Endothelial cell of umbilical vein (primary cell): ENCODE data around the gene IFITM2. TPM values are rescaled to one million over a fixed set of nuclear protein-coding genes. Genes with fewer than 3 reads are reported as not detected.

ENCODE experiments used
- BruUV-seq: library from RNA; stranded (reverse); fragments of 400-500 nt; replicated peaks from 2 replicates; lab custom pipeline; 2021; lab: Mats Ljungman, UMichigan
- CTCF ChIA-PET: fragments of 300-600, 350-600 bp; sonication (Branson Sonifier 250); formaldehyde crosslinking; loops from one replicate; lab custom pipeline; 2021; ENCODE audit warnings: antibody characterized with exemption, inconsistent platforms; lab: Charles Lee
- POLR2A ChIA-PET: fragments of 300-600, 350-600 bp; sonication (Branson Sonifier 250); formaldehyde crosslinking; loops from one replicate; lab custom pipeline; 2021; ENCODE audit warnings: antibody characterized with exemption, inconsistent platforms; lab: Charles Lee
- DNase-seq: peaks from one replicate; pipeline ENCODE4 v3.0.0-alpha.2; 2011; ENCODE audit warnings: low read depth, low spot score
- FAIRE-seq: peaks from 2 replicates; lab custom pipeline; 2011; peaks lifted over from hg19 to GRCh38; lab: Jason Lieb, UNC
- H2AFZ ChIP-seq: 2 replicates; pipeline ENCODE4 v1.6.0; 2012; ENCODE audit warnings: low read depth, low read length, control low read depth, inconsistent platforms
- H3K27ac ChIP-seq: 2 replicates; pipeline ENCODE4 v1.5.1; 2011; ENCODE audit warnings: low read depth, mild to moderate bottlenecking, control low read depth, low read length, moderate library complexity; ENCODE audit not compliant: insufficient read depth
- H3K27me3 ChIP-seq, 2 experiments: 2 replicates each; pipeline versions ENCODE4 v1.6.0 to v1.6.1; 2011; ENCODE audit warnings: low read length in 2 of 2, mixed read lengths in 1 of 2; ENCODE audit not compliant: control insufficient read depth in 2 of 2, insufficient read depth in 2 of 2
- H3K36me3 ChIP-seq, 2 experiments: 2 replicates in 1 of 2; 3 replicates in 1 of 2; pipeline ENCODE4 v1.5.1; 2011; ENCODE audit warnings: low read length in 2 of 2, mild to moderate bottlenecking in 1 of 2, moderate library complexity in 1 of 2; ENCODE audit not compliant: control insufficient read depth in 2 of 2, insufficient read depth in 2 of 2; ENCODE audit errors: extremely low read depth in 1 of 2
- H3K4me1 ChIP-seq: 3 replicates; pipeline ENCODE4 v1.5.1; 2011; ENCODE audit warnings: mild to moderate bottlenecking, low read length; ENCODE audit not compliant: control insufficient read depth, insufficient read depth; ENCODE audit errors: extremely low read depth
- H3K4me2 ChIP-seq: 2 replicates; pipeline ENCODE4 v1.6.1; 2011; ENCODE audit warnings: low read length, control low read depth, mixed read lengths; ENCODE audit not compliant: insufficient read depth
- H3K4me3 ChIP-seq, 3 experiments: fragments of 200-600 bp in 1 of 3; sonication (generic), shearing (Covaris generic) in 1 of 3; replicated peaks in 1 of 3; 2 replicates each; pipeline ENCODE4 v1.5.1; 2011 to 2016; ENCODE audit warnings: control low read depth in 3 of 3, low read length in 3 of 3, mild to moderate bottlenecking in 2 of 3, inconsistent platforms in 1 of 3, low read depth in 1 of 3, moderate library complexity in 1 of 3; ENCODE audit not compliant: insufficient read depth in 1 of 3
- H3K79me2 ChIP-seq: 2 replicates; pipeline ENCODE4 v1.6.0; 2012; ENCODE audit warnings: low read length, inconsistent platforms; ENCODE audit not compliant: control insufficient read depth, insufficient read depth
- H3K9ac ChIP-seq: replicated peaks from 2 replicates; pipeline ENCODE3; 2011; ENCODE audit warnings: low read length, control low read depth; ENCODE audit not compliant: insufficient read depth; ENCODE audit errors: extremely low read depth
- H3K9me1 ChIP-seq: replicated peaks from 3 replicates; pipeline ENCODE4 v1.6.0; 2011; ENCODE audit warnings: mild to moderate bottlenecking, low read length; ENCODE audit not compliant: control insufficient read depth, insufficient read depth; ENCODE audit errors: extremely low read depth
- H3K9me3 ChIP-seq: replicated peaks from 2 replicates; pipeline ENCODE4 v1.5.1; 2012; ENCODE audit warnings: low read length, inconsistent platforms; ENCODE audit not compliant: control insufficient read depth, insufficient read depth
- H4K20me1 ChIP-seq: replicated peaks from 2 replicates; pipeline ENCODE3; 2011; ENCODE audit warnings: mild to moderate bottlenecking, low read length; ENCODE audit not compliant: control insufficient read depth, insufficient read depth; ENCODE audit errors: extremely low read depth
- CTCF ChIP-seq, 2 donors: IDR thresholded peaks; 1 replicate in 1 of 2; 2 replicates in 1 of 2; pipeline ENCODE4 v1.5.1; 2011; ENCODE audit warnings: low read length in 2 of 2, mild to moderate bottlenecking in 2 of 2, moderate library complexity in 2 of 2, control low read depth in 1 of 2, inconsistent platforms in 1 of 2, low read depth in 1 of 2; ENCODE audit not compliant: insufficient read depth in 1 of 2; ENCODE audit errors: extremely low read depth in 1 of 2
- EZH2 ChIP-seq: IDR thresholded peaks from 2 replicates; pipeline ENCODE4 v1.6.1; 2012; ENCODE audit warnings: borderline replicate concordance, low read depth, mild to moderate bottlenecking, moderate library complexity, low read length, inconsistent platforms; ENCODE audit not compliant: severe bottlenecking
- FOS ChIP-seq: IDR thresholded peaks from 2 replicates; pipeline ENCODE4 v1.6.1; 2011; ENCODE audit warnings: mild to moderate bottlenecking, low read length, moderate library complexity, borderline replicate concordance; ENCODE audit not compliant: insufficient read depth
- GATA2 ChIP-seq: IDR thresholded peaks from 2 replicates; pipeline ENCODE4 v1.7.0; 2011; ENCODE audit warnings: low read depth, mild to moderate bottlenecking, moderate library complexity, mixed read lengths, low read length; ENCODE audit not compliant: insufficient read length, insufficient read depth
- JUN ChIP-seq: IDR thresholded peaks from 2 replicates; pipeline ENCODE4 v1.6.1; 2011; ENCODE audit warnings: borderline replicate concordance, low read depth; ENCODE audit not compliant: insufficient read length, insufficient read depth
- MAX ChIP-seq: IDR thresholded peaks from 2 replicates; pipeline ENCODE4 v1.6.1; 2011; ENCODE audit not compliant: insufficient read depth, insufficient read length
- POLR2A ChIP-seq: IDR thresholded peaks from 2 replicates; pipeline ENCODE4 v1.6.1; 2012; ENCODE audit warnings: low read depth, mild to moderate bottlenecking, control low read depth, low read length
- dilution Hi-C: fragments of 300-500 bp; cut with MboI; formaldehyde crosslinking; loops from one replicate; pipeline ENCODE4 v1.15.0; 2019; ENCODE audit warnings: low sequenced_read_pairs; ENCODE audit not compliant: extremely low pct_ligation_motif_present
- intact Hi-C: fragments of 100-400 bp; cut with micrococcal nuclease; formaldehyde crosslinking; loops from one replicate; pipeline ENCODE4 v1.10.0; 2022
- polyA plus RNA-seq, 4 experiments: library from polyadenylated mRNA; depleted of rRNA in 3 of 4; stranded (reverse) in 3 of 4; unstranded in 1 of 4; fragments of >200 nt; gene quantifications; 2 replicates each; pipeline versions ENCODE4 v1.2.1 to v1.2.3, GENCODE V29; 2011 to 2012; ENCODE audit warnings: missing spikeins in 1 of 4
- total RNA-seq: library from RNA; stranded (reverse); gene quantifications from 2 replicates; pipeline ENCODE4 v1.2.3, GENCODE V29; 2021

IFITM2 gene
- total and polyA plus RNA-seq, 2 donors (not counting 3 experiments of a cell fraction or from before 2014, with no cell fraction given) = 219 to 1,135 TPM

GRCh38 chr11:316031-316701 is 8.6 kb downstream of the IFITM2 start:
- dilution Hi-C loops (no loop called here), intact Hi-C loops (no loop called here)
- Histone ChIP-seq H3K4me1 (peaks cover 7% of the 10 kb centered on the region), H3K79me2 (peaks cover 12% of the 10 kb centered on the region), H3K9me1 (no peaks in the 10 kb centered on the region), H3K27ac (no peak overlapping the region), H3K9me3 (no peaks in the 10 kb centered on the region), H2AFZ (no peak overlapping the region), H3K9ac (no peak overlapping the region), H3K36me3 (no peaks in the 10 kb centered on the region), H3K27me3 (peaks cover 19 to 28% of the 10 kb centered on the region in 2 experiments), H3K4me3 (no peak overlapping the region), H3K4me2 (no peak overlapping the region), H4K20me1 (no peaks in the 10 kb centered on the region)
- ChIA-PET POLR2A (no interaction called here), CTCF (interaction anchor here (1.2 to 2.2 kb wide), 4 partner anchors 8 to 81 kb away, joined by 4 to 11 read pairs (median 6); partner anchors contain the start of gene IFITM2)
- no peak for DNase-seq
- FAIRE-seq = no peak
- TF ChIP-seq MAX (no peak), FOS (no peak), CTCF (IDR thresholded peaks at IDR 0.05; ENCODE audit: extremely low read depth in 1 of 2, insufficient read depth in 1 of 2, low read depth in 1 of 2, low read length in 2 of 2) (no peak), POLR2A (no peak), GATA2 (no peak), EZH2 (peak; percentile 100), JUN (no peak)
- BruUV-seq = no TSS peak
